CD4-positive, alpha-beta T cell treated with Interleukin-15 for 1 hour (primary cell): ENCODE results near the gene CUEDC2.

ENCODE experiments used
- DNase-seq: peaks from one replicate; pipeline ENCODE4 v3.0.0-alpha.2; 2020

CUEDC2 gene

DNA sequence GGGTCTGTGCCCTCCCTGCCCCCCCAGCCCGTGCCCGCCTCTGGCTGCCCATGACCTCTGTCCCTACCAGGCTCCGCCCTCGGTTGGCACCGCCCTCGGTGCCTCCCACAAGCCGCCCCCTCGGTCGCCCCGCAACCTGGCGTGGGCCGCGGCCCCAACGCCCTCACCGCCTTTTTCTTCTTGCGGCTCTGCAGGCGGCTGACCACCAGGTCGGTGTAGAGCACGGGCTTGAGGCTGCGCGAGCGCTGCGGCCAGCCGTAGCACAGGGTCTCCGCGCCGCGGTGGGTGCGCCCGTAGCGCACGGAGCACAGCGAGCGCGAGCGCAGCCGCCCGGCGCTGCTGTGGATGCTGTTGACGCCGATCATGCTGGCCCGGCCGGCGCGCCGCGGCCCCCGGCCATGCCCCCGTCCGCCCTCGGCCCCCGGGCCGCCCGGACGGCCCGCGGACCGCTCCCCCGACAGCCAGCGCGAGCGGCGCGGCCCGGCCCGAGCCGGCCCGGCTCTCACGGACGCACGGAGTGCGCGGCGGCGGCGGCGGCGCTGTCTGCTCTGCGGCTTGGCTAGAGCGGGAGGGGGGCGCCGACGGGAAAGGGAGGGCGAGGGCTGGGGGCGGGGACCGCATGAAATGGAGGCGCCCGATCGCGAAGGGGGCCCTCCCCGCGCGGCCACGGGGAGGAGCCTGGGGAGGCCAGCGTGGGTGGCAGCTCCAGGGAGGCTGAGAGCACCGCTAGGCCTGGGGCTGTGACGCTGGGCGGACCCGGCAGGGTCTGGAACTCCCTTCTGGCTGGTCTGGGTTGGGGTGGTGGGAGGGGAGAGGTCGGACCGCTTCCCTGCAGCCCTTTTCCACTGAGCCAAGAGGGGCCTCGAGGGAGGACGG, 23.4 kb downstream of the CUEDC2 start:
- DNase-seq: peak; percentile 75

DNA sequence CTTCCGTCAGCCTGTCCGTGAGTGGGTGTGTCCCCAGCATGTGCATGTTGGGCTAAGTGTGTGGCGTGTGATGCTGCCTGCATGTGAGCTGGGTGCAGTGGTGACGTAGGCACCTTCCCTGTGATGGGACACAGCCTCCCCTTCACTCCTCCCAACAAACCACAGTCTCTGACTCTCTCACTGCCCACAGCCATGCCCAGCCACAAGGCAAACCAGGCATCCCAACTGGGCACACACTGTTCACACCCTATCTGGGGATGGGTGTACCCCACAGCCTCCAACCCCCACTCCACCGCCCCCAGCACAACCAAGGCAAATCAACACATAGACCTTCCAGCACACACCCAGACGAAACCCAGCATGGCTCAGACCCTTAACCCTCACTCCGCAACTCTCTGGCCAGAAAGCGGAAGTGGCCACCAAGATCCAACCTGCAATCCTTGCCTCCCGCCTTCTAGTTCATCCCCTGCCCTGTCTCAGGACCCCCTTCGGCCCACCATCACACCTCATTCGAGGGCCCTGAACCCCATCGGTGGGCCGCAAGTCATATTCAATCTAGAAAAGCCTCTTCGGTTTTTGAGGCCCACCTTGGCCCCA, 24.1 kb downstream of the CUEDC2 start:
- DNase-seq: no peak

DNA sequence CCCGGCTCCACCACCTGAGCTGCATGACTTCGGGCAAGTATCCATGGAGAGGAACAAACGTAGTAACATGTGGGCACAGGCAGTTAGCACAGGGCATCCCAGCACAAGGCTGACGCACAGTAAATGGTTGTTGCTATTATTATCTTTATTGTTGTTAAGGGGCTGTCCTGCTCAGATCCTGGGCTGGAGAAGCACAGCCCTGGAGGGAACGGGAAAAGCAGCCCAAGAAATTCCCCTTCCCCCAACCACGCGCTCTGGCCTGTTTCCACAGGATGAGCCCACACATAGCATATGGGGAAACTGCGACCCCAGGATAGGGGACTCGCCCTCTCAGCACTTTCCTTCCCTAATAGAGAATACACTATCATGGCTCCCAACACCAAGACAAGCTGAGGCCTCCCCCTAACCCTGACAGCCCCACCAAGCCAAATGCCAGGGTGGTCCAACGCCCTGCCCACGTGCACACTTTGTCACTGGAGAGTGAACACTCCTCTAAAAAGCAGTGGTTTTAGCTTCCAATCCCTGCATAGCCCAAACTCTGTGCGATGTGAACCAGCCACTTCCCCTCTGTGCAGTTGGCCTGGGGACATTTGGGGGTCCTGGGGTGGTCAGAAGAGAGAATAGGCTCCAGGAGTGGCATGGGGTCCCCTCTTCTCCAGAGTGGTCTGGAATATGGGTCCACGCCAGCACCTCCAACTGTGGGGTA, 24.8 kb downstream of the CUEDC2 start:
- DNase-seq: no peak

DNA sequence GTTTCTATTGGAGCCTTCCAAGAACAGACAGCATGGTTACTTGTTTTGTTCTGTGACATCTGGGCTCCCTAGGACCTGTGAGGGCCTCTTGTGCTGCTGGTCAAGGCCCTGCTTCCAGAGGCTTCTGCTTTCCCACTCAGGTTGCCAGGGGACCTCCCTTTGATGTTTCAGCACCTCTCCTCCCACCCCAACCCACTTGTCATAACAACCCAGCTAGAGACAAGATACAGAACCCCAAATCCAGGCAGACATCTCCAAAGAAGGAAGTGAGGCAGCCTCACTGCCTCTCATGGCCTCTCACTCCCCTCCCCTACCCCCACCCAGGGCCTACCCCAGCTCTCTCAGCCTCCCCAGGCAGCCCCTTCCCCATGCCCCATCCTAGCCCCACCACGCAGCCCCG, 25.6 kb downstream of the CUEDC2 start:
- no peak for DNase-seq

DNA sequence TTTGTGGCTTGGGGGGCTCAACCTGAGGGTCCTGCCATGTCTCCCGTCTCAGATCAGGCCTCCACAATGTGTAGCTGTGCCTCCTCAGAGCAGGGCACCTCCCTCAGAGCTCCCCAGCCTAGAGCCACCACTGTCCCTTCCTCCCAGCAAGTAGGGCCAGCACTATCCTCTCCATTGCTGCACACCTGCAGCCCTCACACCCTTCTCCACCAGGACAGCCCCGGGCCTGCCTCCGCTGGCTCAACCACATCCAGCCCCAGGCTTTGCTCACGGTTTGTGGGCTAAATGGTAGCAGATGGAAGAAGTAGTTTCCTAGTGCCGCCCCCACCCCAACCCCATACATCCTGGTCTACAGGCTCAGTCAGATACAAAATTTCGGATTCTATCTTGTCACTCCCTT, 26.7 kb downstream of the CUEDC2 start:
- DNase-seq: no peak

DNA sequence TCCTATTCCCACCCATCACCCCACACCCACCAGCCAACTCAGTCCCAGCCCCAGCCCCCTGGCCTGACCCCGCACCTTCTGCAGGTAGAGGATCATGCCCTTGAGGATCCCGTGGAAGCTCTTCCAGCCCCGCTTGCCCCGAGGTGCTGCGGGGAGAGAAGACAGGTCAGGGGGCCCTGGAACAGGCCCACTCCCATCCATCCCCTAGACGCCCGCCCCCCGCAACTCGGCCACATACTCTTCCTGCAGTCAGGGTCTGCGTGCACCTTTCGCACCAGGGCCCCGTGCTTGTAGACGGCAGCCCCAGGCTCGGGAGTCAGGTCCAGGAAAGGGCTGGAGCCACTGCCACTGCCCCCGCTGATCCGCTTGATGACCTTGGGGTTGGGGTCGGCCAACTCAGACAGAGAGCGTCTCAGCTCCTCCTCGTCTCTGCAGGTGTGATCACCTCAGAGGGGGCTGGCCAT, 27.2 kb downstream of the CUEDC2 start:
- no peak for DNase-seq

DNA sequence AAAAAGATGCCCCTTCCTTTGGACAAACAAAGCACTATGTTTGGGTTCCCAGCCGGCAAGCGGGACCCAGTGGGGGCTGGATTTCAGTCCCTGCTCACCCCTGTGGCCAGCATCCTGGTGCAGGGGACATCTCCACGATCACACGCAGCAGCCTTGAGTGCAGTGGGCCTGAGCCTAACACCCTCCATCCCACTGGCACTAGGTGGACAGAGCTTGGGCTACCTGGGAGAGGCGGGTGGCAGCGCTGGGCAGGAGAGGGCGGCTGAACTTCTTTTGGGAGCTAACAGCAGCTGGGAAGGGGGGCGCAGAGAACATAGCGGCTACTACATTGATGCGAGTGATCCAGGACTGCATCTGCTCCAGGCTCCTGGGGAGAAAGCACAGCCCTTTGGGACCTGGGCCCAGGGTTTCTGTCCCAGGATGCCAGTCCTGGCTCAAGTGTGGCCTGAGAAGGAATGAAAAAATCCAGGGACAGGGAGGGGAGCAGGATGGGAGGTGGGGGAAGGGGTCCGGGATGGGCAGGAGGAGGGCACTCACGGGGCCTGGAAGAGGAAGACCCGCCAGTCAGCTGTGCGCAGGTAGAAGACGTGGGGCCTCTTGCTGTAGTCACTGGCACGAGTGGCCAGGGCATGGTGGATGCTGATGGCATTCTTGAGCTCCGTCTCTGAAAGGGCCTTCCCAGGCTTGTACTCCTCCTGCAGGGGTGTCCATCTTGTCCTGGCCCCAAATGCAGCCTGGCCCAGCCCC, 27.8 kb downstream of the CUEDC2 start:
- DNase-seq: no peak

DNA sequence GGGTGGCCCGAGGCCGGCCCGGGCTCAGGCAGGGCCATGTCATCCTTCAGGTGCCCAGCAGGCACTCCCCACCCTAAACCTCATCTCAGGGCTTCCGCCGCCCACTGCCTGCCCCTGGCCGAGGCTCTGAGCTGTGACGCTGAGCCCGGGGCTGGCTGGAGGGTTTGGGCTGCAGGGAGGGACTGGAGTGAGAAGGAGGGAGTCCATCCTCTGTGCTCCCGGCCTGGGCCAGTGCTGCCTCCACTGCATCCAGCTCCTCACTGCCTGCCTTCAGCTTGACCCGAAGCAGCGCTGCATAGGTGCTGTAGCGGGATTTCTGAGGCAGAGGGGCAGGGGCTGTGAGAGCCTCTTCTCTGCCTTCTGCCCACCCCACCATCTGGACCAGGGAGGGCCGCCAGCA, 29.3 kb downstream of the CUEDC2 start:
- no peak for DNase-seq

DNA sequence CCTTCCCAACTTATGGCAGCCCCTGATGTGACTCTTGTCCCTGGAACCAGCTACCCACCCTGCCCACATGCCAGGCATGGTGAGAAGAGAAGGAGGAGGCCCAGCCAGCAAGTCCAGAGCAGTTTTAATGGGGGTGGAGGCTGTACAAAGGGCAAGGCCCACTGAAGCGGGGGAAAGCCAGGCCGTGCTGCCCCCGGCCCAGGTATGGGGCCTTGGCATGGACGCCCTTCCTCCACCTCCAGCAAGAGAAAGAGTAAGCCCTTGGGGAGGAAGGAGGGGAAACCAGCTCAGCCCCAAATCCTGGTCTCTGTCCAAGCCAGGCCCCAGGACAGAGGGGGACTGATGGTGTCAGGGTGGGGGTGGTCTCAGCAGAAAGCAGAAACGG, 29.9 kb downstream of the CUEDC2 start:
- DNase-seq: no peak

DNA sequence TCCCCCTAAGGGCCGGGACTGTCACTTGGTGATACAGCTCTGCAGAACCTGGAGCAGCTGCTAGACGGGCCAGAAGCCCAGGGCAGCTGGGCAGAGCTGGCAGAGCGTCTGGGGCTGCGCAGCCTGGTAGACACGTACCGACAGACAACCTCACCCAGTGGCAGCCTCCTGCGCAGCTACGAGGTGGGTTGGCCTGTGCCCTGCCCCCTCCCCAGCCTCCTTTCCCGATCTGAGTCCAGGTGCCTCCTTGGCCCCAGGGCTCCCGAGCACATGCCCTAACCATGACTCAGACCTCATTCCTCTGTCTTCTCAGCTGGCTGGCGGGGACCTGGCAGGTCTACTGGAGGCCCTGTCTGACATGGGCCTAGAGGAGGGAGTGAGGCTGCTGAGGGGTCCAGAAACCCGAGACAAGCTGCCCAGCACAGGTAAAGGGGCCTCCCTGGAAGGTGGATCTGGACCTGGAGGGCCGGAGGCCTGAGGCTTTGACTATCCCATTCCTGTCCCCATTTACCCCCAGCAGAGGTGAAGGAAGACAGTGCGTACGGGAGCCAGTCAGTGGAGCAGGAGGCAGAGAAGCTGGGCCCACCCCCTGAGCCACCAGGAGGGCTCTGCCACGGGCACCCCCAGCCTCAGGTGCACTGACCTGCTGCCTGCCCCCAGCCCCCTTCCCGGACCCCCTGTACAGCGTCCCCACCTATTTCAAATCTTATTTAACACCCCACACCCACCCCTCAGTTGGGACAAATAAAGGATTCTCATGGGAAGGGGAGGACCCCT, 30.5 kb downstream of the CUEDC2 start:
- DNase-seq: no peak

DNA sequence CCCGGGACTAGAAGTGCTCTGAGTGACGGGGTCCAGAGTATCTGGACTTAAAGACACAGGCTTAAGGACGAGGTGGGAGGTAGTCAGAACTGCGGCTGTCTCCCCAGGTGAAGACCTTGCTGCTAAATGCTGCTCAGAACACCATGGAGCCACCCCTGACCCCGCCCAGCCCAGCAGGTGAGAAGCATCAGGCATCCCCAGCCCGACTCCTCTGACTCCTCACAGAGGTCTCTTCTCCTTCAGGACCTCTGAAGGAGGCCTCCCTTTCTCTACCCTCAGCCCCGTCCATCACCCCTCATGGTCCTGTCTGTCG, 31.1 kb downstream of the CUEDC2 start:
- DNase-seq: no peak

DNA sequence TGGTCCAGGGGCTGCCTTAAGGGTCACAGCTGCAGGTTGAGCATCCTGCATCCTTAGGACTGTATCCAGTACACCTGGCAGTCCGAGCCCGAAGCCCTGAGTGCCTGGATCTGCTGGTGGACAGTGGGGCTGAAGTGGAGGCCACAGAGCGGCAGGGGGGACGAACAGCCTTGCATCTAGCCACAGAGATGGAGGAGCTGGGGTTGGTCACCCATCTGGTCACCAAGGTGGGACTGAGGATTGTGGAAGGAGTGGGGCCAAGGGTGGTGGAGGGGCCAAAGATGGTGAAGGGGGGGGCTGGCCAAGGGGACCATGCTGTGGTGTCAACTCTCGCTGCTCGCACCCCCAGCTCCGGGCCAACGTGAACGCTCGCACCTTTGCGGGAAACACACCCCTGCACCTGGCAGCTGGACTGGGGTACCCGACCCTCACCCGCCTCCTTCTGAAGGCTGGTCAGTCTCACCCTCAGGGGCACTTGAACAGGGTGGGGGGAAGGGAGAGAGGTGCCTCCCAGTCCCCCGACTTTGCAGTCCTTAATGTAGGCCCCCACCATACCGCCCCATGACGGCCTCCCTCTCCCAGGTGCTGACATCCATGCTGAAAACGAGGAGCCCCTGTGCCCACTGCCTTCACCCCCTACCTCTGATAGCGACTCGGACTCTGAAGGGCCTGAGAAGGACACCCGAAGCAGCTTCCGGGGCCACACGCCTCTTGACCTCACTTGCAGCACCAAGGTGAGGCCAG, 31.6 kb downstream of the CUEDC2 start:
- no peak for DNase-seq

DNA sequence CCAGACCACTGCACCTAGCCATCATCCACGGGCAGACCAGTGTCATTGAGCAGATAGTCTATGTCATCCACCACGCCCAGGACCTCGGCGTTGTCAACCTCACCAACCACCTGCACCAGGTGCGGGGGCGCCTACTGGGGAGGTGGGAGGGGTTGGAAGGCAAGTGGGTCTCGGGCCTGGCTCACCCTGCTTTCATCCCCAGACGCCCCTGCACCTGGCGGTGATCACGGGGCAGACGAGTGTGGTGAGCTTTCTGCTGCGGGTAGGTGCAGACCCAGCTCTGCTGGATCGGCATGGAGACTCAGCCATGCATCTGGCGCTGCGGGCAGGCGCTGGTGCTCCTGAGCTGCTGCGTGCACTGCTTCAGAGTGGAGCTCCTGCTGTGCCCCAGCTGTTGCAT, 32.3 kb downstream of the CUEDC2 start:
- DNase-seq: no peak

DNA sequence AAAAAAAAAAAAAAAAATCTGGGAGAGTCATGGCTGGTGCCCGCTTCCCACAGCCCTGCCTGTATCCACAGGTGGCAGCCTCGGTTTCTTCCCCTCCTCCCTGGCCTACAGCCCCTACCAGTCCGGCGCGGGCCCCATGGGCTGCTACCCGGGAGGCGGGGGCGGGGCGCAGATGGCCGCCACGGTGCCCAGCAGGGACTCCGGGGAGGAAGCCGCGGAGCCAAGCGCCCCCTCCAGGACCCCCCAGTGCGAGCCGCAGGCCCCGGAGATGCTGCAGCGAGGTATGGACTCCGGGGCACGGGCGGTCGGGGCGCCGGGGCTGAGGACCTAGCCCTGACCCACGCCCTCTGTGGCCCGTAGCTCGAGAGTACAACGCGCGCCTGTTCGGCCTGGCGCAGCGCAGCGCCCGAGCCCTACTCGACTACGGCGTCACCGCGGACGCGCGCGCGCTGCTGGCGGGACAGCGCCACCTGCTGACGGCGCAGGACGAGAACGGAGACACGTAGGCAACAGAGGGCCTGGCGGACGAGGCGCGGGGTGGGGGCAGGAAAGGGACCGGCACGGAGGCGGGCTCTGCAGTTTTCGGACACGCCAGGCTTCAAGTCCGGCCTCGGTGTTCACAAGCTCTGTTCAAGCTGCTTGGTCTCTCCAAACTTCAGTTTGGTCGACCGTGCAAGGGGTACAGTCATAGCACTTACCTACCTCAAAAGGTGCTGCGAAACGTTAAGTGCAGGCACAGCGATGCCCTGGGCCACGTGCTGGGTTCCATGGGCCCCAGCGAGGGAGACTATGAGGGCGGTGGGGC, 33.0 kb downstream of the CUEDC2 start:
- peak; percentile 89 for DNase-seq

DNA sequence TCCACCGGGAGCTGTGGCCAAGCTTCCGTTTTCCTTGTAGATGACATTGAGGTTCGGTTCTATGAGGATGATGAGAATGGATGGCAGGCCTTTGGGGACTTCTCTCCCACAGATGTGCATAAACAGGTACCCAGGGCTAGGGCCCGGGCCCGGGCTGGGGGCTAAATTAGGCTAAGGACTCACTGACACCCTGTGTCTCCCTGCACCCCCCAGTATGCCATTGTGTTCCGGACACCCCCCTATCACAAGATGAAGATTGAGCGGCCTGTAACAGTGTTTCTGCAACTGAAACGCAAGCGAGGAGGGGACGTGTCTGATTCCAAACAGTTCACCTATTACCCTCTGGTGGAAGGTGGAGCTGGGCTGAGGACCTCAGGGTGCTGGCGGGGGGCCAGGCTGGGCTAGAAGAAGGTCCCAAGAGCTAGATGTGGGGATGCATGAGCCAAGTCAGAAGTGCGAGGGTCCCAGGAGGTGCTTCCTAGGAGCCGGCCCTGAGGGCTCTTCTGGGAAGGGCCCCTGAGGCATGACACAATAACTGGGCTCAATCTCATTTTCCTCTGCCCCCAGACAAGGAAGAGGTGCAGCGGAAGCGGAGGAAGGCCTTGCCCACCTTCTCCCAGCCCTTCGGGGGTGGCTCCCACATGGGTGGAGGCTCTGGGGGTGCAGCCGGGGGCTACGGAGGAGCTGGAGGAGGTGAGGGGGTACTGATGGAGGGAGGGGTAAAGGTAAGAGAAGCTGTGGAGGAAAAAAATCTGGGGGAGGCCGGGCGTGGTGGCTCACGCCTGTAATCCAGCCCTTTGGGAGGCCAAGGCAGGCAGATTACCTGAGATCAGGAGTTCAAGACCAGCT, 34.0 kb downstream of the CUEDC2 start:
- DNase-seq: no peak

DNA sequence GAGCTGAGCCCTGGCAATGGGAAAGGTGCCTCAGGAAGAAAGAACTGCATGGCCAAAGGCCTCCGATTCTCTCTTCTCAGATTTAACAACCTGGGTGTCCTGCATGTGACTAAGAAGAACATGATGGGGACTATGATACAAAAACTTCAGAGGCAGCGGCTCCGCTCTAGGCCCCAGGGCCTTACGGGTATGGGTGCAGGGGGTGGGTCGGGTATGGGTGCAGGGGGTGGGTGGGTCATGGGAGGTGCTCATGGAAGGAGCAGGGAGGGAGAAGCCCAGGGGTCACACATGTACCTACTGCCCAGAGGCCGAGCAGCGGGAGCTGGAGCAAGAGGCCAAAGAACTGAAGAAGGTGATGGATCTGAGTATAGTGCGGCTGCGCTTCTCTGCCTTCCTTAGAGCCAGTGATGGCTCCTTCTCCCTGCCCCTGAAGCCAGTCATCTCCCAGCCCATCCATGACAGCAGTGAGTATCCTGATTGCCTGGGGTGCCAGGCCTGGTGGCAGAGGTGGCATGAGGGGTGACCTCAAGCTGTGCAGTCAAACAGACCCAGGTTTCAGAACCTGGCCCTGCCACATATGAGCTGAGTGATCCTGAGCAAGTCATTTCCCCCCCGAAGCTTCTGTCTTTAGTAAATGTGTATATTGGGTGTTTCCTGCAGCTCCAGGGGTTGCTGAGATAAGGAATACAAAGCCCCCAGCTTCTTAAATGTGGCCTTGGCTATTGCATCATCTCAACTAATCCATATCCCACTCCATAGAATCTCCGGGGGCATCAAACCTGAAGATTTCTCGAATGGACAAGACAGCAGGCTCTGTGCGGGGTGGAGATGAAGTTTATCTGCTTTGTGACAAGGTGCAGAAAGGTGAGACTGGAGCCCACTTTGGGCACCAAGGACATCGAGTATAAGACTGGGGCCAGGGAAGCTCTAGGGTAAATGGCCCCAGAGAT, 34.9 kb downstream of the CUEDC2 start:
- no peak for DNase-seq

DNA sequence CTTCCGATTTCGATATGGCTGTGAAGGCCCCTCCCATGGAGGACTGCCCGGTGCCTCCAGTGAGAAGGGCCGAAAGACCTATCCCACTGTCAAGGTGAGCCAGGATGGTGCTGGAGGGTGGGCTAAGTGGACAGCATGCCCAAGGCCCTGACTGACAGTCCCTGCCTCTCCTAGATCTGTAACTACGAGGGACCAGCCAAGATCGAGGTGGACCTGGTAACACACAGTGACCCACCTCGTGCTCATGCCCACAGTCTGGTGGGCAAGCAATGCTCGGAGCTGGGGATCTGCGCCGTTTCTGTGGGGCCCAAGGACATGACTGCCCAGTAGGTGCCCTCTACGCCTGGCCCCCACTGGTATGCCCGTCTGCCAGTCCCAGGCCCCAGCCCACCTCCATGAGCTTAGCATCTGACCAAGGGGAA, 35.6 kb downstream of the CUEDC2 start:
- DNase-seq: no peak

DNA sequence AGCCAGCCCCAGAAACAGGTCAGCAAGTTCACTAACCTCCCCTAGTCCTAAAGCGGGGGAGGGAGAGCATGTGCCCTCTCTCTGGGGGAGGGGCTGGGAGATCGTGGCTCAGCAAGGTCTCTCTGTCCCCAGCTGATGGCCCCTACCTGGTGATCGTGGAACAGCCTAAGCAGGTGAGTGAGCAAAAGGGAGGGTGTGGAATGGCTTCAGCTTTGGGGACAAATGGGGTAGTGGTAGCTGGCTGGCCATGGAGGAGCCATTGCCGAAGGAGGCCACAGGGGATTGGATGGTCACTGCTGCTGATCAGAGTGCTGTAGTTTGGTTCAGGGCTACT, 36.1 kb downstream of the CUEDC2 start:
- DNase-seq: no peak
